ENCODE measurements around the gene PDIA5. TPM values are rescaled to one million over a fixed set of nuclear protein-coding genes. Genes with fewer than 3 reads are reported as not detected.

Gene PDIA5
- total RNA-seq, 1 donor: 54.3 TPM

DNA sequence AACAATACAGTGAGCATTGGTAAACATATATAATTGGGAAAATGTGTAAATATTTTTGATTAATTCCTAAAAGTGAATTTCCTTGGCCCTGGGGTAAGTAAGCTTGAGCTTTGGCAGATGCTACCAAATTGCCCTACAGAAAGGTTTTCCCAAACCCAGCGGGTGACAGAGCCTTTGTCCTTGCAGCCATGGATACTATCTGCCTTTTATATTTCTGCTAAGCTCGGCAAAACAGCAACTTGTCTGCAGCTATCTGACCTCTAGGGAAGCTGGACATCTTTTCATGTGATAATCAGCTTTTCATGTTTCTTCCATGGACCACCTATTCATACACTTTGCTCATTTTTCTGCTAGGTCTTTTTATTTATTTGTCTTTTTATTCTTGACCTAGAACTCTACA lies 70.2 kb downstream of the PDIA5 start:
- Histone ChIP-seq H3K27me3 (ENCODE audit: insufficient read depth, low read length) (no peaks in the 10 kb centered on the region), H3K27ac (ENCODE audit: low read depth, low read length) (no peak overlapping the region), H3K79me2 (ENCODE audit: insufficient read depth, low read length) (no peaks in the 10 kb centered on the region)

DNA sequence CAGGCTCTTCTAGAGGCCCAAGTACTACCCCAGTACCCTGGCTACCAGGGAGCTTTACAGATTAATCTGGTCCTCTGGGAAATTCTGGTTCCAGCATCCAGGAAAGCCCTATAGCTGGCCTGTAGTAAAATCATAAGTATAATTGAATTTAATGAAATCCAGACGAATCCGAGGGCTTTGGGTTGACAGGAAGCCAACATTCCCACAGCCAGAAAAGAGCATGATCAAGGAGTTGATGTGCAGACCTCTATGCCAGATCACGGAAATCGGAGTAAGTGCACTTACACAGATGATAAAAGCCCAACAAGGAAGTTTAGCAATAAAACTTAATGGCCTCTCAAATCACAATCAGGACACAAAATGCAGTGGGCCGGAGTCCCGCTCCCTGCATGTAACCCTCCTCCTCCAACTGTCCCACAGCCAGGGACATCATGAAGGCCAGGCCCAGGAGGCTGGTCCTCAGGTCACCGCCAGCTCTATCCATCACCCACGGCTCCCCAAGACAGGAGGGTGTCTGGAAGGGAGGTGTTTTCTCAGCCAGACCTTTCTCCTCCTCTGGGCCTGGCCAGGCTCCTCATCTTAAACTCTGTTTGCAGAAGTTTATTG lies 72.1 kb downstream of the PDIA5 start:
- DNase-seq (ENCODE audit: insufficient read length, low spot score, missing footprints): no peak
- TF ChIP-seq, protein P1, sequence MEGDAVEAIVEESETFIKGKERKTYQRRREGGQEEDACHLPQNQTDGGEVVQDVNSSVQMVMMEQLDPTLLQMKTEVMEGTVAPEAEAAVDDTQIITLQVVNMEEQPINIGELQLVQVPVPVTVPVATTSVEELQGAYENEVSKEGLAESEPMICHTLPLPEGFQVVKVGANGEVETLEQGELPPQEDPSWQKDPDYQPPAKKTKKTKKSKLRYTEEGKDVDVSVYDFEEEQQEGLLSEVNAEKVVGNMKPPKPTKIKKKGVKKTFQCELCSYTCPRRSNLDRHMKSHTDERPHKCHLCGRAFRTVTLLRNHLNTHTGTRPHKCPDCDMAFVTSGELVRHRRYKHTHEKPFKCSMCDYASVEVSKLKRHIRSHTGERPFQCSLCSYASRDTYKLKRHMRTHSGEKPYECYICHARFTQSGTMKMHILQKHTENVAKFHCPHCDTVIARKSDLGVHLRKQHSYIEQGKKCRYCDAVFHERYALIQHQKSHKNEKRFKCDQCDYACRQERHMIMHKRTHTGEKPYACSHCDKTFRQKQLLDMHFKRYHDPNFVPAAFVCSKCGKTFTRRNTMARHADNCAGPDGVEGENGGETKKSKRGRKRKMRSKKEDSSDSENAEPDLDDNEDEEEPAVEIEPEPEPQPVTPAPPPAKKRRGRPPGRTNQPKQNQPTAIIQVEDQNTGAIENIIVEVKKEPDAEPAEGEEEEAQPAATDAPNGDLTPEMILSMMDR (IDR thresholded peaks at IDR 0.05; ENCODE audit: extremely low read depth, low read depth, low read length): no peak
- Histone ChIP-seq H4K20me1 (ENCODE audit: insufficient read depth, low read length) (peaks cover 3% of the 10 kb centered on the region), H3K9me3 (ENCODE audit: low read depth, low read length) (no peaks in the 10 kb centered on the region), H3K36me3 (ENCODE audit: insufficient read depth, low read length) (peaks cover 43% of the 10 kb centered on the region), H3K4me3 (ENCODE audit: insufficient read depth, low read length) (no peak overlapping the region), H2AFZ (ENCODE audit: low read length) (no peak overlapping the region), H3K4me1 (ENCODE audit: insufficient read depth, low read length) (no peaks in the 10 kb centered on the region), H3K79me2 (ENCODE audit: insufficient read depth, low read length) (no peaks in the 10 kb centered on the region), H3K27ac (ENCODE audit: low read depth, low read length) (no peak overlapping the region), H3K27me3 (ENCODE audit: insufficient read depth, low read length) (no peaks in the 10 kb centered on the region), H3K4me2 (ENCODE audit: insufficient read depth, low read length) (no peak overlapping the region)

More for the DNA sequence above, 70.2 kb downstream of the PDIA5 start:
- H3K36me3 ChIP-seq (ENCODE audit: insufficient read depth, low read length): peaks cover 52% of the 10 kb centered on the region
- H4K20me1 ChIP-seq (ENCODE audit: insufficient read depth, low read length): peaks cover 3% of the 10 kb centered on the region
- H3K4me2 ChIP-seq (ENCODE audit: insufficient read depth, low read length): no peak overlapping the region
- H3K4me1 ChIP-seq (ENCODE audit: insufficient read depth, low read length): no peaks in the 10 kb centered on the region
- TF ChIP-seq, protein P1 (IDR thresholded peaks at IDR 0.05; ENCODE audit: extremely low read depth, low read depth, low read length): no peak
- no peak for DNase-seq (ENCODE audit: insufficient read length, low spot score, missing footprints)
- H2AFZ ChIP-seq (ENCODE audit: low read length): no peak overlapping the region
- no peak overlapping the region for H3K4me3 ChIP-seq (ENCODE audit: insufficient read depth, low read length)
- no peaks in the 10 kb centered on the region for H3K9me3 ChIP-seq (ENCODE audit: low read depth, low read length)

DNA sequence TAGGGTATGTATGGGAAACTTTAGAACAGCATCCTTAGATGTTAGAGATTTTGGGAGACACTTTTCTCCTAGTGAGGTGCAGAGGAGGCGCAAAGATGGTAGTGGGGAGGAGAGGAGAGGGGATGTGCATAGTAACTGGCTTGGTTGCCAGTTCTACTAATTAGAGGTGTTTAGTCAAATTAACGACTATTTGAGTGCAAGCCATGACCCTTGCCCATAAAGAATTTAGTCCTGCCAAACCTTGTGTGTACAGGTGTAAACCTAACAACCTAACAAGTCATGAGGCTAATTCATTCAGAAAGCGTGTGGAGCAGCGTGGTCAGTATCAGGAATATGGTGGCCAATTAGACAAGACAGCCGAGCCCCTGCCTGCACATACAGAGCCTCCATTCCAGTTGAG lies 72.7 kb downstream of the PDIA5 start:
- Histone ChIP-seq H3K4me2 (ENCODE audit: insufficient read depth, low read length) (no peak overlapping the region), H2AFZ (ENCODE audit: low read length) (no peak overlapping the region), H3K4me3 (ENCODE audit: insufficient read depth, low read length) (no peak overlapping the region), H3K4me1 (ENCODE audit: insufficient read depth, low read length) (no peaks in the 10 kb centered on the region), H3K79me2 (ENCODE audit: insufficient read depth, low read length) (no peaks in the 10 kb centered on the region), H4K20me1 (ENCODE audit: insufficient read depth, low read length) (peaks cover 3% of the 10 kb centered on the region), H3K27ac (ENCODE audit: low read depth, low read length) (no peak overlapping the region), H3K9me3 (ENCODE audit: low read depth, low read length) (no peaks in the 10 kb centered on the region), H3K27me3 (ENCODE audit: insufficient read depth, low read length) (no peaks in the 10 kb centered on the region), H3K36me3 (ENCODE audit: insufficient read depth, low read length) (peaks cover 41% of the 10 kb centered on the region)
- TF ChIP-seq, protein P1 (IDR thresholded peaks at IDR 0.05; ENCODE audit: extremely low read depth, low read depth, low read length): no peak
- no peak for DNase-seq (ENCODE audit: insufficient read length, low spot score, missing footprints)

DNA sequence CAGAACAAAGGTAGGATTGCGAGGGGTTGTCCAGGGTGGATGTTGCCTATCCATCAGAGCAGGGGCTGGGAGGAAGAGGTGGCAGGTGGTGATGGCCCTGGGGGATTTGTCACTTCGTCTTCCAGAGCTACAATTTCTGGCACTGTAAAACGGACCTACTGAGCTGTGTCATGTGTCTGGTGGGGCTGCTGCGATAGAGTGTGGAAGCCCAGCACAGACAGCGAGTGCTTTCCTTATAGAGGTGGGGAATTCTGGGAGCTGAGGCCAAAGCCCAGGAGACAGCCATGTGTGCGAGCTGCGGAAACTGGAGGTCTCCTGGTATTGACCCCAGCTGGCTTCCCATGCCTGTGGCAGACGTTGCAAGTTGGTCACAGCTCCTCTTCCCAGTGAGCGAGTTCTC lies 73.7 kb downstream of the PDIA5 start:
- H4K20me1 ChIP-seq (ENCODE audit: insufficient read depth, low read length): peaks cover 3% of the 10 kb centered on the region
- H3K9me3 ChIP-seq (ENCODE audit: low read depth, low read length): no peaks in the 10 kb centered on the region
- DNase-seq (ENCODE audit: insufficient read length, low spot score, missing footprints): no peak
- TF ChIP-seq, protein P1 (IDR thresholded peaks at IDR 0.05; ENCODE audit: extremely low read depth, low read depth, low read length): no peak
- H3K4me2 ChIP-seq (ENCODE audit: insufficient read depth, low read length): no peak overlapping the region
- no peak overlapping the region for H3K27ac ChIP-seq (ENCODE audit: low read depth, low read length)
- H3K27me3 ChIP-seq (ENCODE audit: insufficient read depth, low read length): no peaks in the 10 kb centered on the region
- no peaks in the 10 kb centered on the region for H3K4me1 ChIP-seq (ENCODE audit: insufficient read depth, low read length)
- H3K36me3 ChIP-seq (ENCODE audit: insufficient read depth, low read length): peaks cover 49% of the 10 kb centered on the region
- no peak overlapping the region for H3K4me3 ChIP-seq (ENCODE audit: insufficient read depth, low read length)
- H2AFZ ChIP-seq (ENCODE audit: low read length): no peak overlapping the region
- H3K79me2 ChIP-seq (ENCODE audit: insufficient read depth, low read length): no peaks in the 10 kb centered on the region

Data from osteoblast (primary cell).